H7 (cell line): ENCODE results near the gene PTDSS2. TPM values are rescaled to one million over a fixed set of nuclear protein-coding genes. Genes with fewer than 3 reads are reported as not detected.

ENCODE experiments used
- DNase-seq: peaks from one replicate; pipeline ENCODE4 v3.0.0; 2012
- H3K27me3 ChIP-seq: 2 replicates; pipeline ENCODE4 v1.6.0; 2011; ENCODE audit warnings: mild to moderate bottlenecking, low read length; ENCODE audit not compliant: control insufficient read depth, insufficient read depth
- H3K36me3 ChIP-seq: replicated peaks from 2 replicates; pipeline ENCODE4 v1.5.1; 2011; ENCODE audit warnings: low read length; ENCODE audit not compliant: control insufficient read depth, insufficient read depth
- H3K4me3 ChIP-seq: 2 replicates; pipeline ENCODE4 v1.5.1; 2011; ENCODE audit warnings: low read depth, mild to moderate bottlenecking, control low read depth, low read length, moderate library complexity; ENCODE audit not compliant: insufficient read depth
- total RNA-seq: library from RNA; depleted of rRNA; stranded (reverse); fragments of >200 nt; shearing (Covaris generic); gene quantifications from 2 replicates; pipeline ENCODE4 v1.2.3, GENCODE V29; 2014

PTDSS2 gene
- total RNA-seq, 1 experiment from 2014 or later = 40.9 TPM

DNA sequence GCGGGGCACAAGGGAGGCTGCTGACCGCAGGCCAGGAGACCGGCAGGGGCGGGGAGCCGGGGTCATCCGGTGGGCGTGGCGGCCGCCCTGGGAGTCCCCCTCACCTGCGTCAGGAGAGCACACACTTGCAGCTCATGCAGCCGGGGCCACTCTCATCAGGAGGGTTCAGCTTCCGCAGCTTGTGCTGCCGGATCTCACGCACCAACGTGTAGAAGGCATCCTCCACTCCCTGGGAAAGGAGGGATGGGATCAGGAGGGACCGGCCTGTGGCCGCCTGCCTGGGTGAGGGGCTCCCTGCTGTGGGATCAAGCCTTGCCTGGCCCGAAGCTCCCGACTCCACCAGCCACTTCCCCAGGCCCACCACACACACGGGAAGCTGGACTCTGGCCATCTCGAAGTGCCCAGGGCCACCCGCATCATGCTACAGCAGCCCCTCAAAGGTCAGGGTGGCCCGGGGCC lies 82.5 kb downstream of the PTDSS2 start:
- peaks cover 3% of the 10 kb centered on the region for H3K36me3 ChIP-seq
- no peak overlapping the region for H3K4me3 ChIP-seq
- DNase-seq = peak; percentile 62
- H3K27me3 ChIP-seq = peaks cover 10% of the 10 kb centered on the region

DNA sequence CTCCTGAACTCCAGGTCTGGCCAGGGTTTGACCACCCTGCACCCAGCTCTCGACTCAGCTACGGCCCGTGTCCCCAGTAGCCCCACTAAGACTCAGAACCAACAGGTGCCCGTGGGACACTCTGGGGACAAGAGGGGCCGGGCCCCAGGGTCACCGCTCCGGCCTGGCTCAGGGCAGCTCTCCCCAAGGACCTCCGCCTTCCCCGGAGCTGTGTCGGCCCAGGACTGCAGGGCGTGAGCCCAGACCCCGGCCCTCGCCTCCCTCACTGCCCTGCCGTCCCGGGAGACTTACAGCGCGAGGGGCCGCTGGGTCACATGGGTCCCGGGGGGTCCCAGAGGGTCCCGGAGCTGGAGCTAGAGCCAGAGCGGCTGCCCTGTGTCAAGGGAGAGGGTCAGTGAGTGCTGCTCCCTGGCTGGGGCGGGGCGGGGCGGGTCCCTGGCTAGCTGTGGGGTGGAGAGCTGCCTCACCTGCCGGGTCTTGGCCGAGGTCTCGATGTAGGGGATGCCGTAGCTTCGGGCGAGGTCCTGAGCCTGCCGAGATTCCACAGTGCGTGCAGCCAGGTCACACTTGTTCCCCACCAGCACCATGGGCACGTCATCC lies 83.0 kb downstream of the PTDSS2 start:
- Histone ChIP-seq H3K36me3 (peaks cover 3% of the 10 kb centered on the region), H3K4me3 (no peak overlapping the region), H3K27me3 (peaks cover 11% of the 10 kb centered on the region)
- DNase-seq = peak; percentile 53

DNA sequence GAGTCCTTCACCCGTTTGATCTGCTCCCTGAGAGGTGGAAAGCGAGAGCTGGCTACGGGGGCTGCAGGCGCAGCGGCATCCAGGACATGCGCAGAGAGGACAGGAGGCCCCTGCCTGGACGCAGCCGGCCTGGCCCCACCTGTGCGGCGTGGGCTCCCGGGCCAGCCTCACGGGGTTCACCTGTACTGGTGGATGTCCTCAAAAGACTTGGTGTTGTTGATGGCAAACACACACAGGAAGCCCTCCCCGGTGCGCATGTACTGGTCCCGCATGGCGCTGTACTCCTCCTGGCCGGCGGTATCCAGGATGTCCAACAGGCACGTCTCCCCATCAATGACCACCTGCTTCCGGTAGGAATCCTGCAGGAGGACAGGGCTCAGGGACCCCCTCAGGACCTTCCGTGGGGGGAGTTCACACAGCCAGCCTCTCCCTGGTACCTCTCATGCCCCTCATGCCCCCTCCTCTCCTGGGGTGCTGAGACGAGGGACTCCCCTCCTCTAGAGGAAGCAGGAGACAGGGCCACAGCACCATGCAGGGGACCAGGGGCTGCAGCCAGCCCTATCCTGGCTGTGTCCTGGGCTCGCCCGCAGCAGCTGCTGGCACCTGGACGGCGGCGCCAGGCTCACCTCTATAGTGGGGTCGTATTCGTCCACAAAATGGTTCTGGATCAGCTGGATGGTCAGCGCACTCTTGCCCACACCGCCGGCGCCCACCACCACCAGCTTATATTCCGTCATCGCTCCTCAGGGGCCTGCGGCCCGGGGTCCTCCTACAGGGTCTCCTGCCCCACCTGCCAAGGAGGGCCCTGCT lies 83.7 kb downstream of the PTDSS2 start:
- Histone ChIP-seq H3K4me3 (no peak overlapping the region), H3K27me3 (peaks cover 11% of the 10 kb centered on the region), H3K36me3 (peaks cover 3% of the 10 kb centered on the region)
- peak; percentile 48 for DNase-seq

GRCh38 chr11:534396-535209 lies 84.5 kb downstream of the PTDSS2 start:
- Histone ChIP-seq H3K4me3 (peak overlapping the region; percentile 87), H3K36me3 (peaks cover 3% of the 10 kb centered on the region), H3K27me3 (peaks cover 11% of the 10 kb centered on the region)
- peak; percentile 87 for DNase-seq

GRCh38 chr11:535210-535518 lies 85.1 kb downstream of the PTDSS2 start:
- Histone ChIP-seq H3K36me3 (peaks cover 3% of the 10 kb centered on the region), H3K27me3 (peaks cover 11% of the 10 kb centered on the region), H3K4me3 (peak overlapping the region; percentile 87)
- no peak for DNase-seq

GRCh38 chr11:535519-536454 lies 85.7 kb downstream of the PTDSS2 start, which contains the start of gene HRAS:
HRAS (minus strand) TSS chr11:535576.
- peaks cover 3% of the 10 kb centered on the region for H3K36me3 ChIP-seq
- H3K27me3 ChIP-seq = peaks cover 11% of the 10 kb centered on the region
- H3K4me3 ChIP-seq = peak within 1 kb of the TSS; percentile 87
- peak; percentile 100 for DNase-seq

DNA sequence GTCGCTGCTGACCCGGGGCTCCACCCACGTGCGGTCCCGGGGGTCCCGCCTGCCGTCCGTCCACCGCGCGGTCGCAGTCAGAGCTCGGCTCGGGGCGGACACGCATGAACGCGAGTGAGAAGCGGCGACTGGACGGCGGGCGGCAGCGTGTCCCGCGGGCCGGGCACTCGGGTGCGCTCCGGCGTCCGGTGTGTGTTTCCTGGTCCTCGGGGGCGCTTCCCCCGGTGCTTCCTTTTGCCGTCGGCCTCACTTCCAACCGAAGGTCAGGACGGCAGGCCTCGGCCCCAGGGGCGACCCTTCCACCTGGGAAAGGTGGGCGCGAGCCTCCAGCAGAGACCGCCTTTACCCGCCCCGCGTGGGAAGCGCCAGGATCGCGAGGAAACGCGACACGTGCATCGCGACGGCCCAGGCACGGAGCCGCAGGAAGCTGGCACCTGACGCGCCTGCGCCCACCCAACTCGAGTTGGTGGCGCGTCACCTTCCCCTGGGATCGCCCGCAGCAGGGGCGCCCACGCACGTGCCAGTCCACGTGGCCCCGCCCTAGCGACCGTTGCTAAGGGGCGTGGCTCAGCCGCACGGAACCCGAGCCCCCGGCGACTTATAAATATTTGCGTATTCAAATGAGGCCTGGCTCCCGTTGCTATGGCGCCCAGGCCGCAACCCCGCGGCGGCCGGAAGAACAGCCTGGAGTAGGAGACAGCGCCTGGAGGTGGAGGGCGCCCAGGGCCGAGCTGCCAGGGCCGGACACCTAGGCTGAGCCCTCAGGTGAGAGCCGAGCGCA lies 87.0 kb downstream of the PTDSS2 start, which contains the start of gene LRRC56:
TSS of gene LRRC56 (plus strand) at position 687 of the 781 bp plus-strand sequence. CDS start 3,158 bp downstream, outside the sequence.
- DNase-seq = peak; percentile 99
- H3K4me3 ChIP-seq = peak within 1 kb of the TSS; percentile 80
- peaks cover 3% of the 10 kb centered on the region for H3K36me3 ChIP-seq
- H3K27me3 ChIP-seq = peaks cover 11% of the 10 kb centered on the region

DNA sequence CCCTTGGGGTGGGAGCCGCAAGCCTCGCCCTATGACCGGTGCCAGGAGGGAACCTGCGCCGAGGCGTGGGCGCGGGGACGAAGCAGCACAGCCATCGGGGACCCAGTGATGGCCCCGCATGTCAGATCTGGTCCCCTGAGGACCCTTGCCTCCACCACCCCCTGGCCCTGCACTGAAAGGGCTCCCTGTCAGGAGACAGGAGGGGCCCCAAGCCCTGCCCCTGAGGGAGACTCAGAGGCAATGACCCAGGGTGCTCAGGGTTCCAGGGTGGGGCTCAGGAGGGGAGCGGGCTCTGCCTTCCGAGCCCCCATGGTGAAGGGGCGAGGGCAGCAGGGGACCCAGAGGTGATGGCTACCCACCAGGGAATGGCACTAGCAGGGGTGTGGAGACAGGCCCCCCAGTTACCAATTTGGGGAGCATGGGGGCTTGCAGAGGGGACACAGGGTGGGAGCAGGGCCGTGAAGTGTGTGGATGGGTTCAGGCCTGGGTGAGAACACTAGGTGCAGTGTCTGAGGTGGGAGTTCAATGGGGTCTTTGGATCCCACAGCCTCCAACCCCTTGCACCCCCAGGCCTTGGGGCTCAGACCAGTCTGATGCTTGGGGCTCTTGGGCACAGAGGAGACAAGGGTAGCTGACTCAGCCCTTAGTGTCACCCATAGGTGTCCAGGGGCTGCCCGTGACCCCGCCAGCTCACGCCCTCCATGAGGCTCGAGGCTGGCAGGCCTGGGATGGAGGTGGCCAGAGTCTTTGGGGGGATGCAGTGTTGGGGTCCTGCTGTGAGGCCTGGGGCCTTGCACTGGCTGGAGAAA lies 87.7 kb downstream of the PTDSS2 start:
- H3K4me3 ChIP-seq = peak overlapping the region; percentile 31
- no peaks in the 10 kb centered on the region for H3K36me3 ChIP-seq
- no peak for DNase-seq
- peaks cover 11% of the 10 kb centered on the region for H3K27me3 ChIP-seq

GRCh38 chr11:538431-539051 lies 88.5 kb downstream of the PTDSS2 start:
- H3K4me3 ChIP-seq = no peak overlapping the region
- H3K27me3 ChIP-seq = peaks cover 11% of the 10 kb centered on the region
- H3K36me3 ChIP-seq = no peaks in the 10 kb centered on the region
- no peak for DNase-seq

- no peak overlapping the region for H3K4me3 ChIP-seq
- no peaks in the 10 kb centered on the region for H3K36me3 ChIP-seq
- peaks cover 11% of the 10 kb centered on the region for H3K27me3 ChIP-seq
- DNase-seq = no peak
Measured at GRCh38 chr11:539971-540481, 89.9 kb downstream of the PTDSS2 start.
